IgD-negative memory B cell (primary cell): Measurements from ENCODE around the gene MUC4. TPM values are rescaled to one million over a fixed set of nuclear protein-coding genes. Genes with fewer than 3 reads are reported as not detected.
"Not testable (repeated sequence)": the region's sequence is repeated elsewhere in the genome, so short reads cannot be mapped to it uniquely, and the experiment has no call there.

ENCODE experiments used
- H3K27ac Mint-ChIP-seq, 3 donors: one replicate each; pipeline ENCODE4 v1.8.0; 2020 to 2022; ENCODE audit warnings: mild to moderate bottlenecking in 3 of 3, mixed read lengths in 3 of 3, moderate library complexity in 1 of 3
- H3K27me3 Mint-ChIP-seq: one replicate; pipeline ENCODE4 v1.8.0; 2021; ENCODE audit warnings: mixed read lengths
- H3K36me3 Mint-ChIP-seq: one replicate; pipeline ENCODE4 v1.8.0; 2020; ENCODE audit warnings: mild to moderate bottlenecking, mixed read lengths
- H3K4me1 Mint-ChIP-seq, 3 donors: one replicate each; pipeline ENCODE4 v1.8.0; 2020 to 2022; ENCODE audit warnings: mixed read lengths in 3 of 3, mild to moderate bottlenecking in 1 of 3
- H3K4me3 Mint-ChIP-seq, 4 donors: one replicate each; pipeline ENCODE4 v1.8.0; 2020 to 2022; ENCODE audit warnings: mild to moderate bottlenecking in 4 of 4, mixed read lengths in 4 of 4, moderate library complexity in 3 of 4
- H3K9me3 Mint-ChIP-seq, 3 donors: one replicate each; pipeline ENCODE4 v1.8.0; 2020 to 2021; ENCODE audit warnings: mixed read lengths in 3 of 3, mild to moderate bottlenecking in 1 of 3
- polyA plus RNA-seq: library from polyadenylated mRNA; unstranded; fragments of 300-500 nt; fragmentation: Illumina TruSeq; gene quantifications from one replicate; pipeline ENCODE4 v1.2.3, GENCODE V29; 2021

MUC4 gene
- polyA plus RNA-seq, 1 donor from 2014 or later = 0.01 TPM

DNA sequence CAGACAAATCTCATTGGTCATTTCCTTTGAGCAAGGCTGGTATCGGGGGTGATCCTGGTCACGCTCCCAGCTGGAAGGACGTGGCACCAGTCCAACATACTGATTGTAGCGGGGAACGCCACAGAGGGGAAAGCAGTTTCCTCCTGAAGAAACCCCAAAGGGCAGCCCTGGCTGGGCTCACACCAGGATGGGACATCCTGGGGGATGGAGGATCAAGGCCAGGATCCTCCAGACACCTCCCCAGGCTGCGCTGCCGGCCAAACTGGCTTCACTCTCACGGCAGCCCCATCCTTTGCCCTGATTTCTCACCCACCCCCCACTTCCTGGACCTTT lies 54.3 kb downstream of the MUC4 start:
- Mint-ChIP-seq H3K4me3 (no peak overlapping the region), H3K9me3 (no peaks in the 10 kb centered on the region), H3K36me3 (peaks cover 3% of the 10 kb centered on the region), H3K27ac (no peak overlapping the region), H3K4me1 (peaks cover 0 to 4% (median 0%) of the 10 kb centered on the region in 3 donors), H3K27me3 (peaks cover 36% of the 10 kb centered on the region)

DNA sequence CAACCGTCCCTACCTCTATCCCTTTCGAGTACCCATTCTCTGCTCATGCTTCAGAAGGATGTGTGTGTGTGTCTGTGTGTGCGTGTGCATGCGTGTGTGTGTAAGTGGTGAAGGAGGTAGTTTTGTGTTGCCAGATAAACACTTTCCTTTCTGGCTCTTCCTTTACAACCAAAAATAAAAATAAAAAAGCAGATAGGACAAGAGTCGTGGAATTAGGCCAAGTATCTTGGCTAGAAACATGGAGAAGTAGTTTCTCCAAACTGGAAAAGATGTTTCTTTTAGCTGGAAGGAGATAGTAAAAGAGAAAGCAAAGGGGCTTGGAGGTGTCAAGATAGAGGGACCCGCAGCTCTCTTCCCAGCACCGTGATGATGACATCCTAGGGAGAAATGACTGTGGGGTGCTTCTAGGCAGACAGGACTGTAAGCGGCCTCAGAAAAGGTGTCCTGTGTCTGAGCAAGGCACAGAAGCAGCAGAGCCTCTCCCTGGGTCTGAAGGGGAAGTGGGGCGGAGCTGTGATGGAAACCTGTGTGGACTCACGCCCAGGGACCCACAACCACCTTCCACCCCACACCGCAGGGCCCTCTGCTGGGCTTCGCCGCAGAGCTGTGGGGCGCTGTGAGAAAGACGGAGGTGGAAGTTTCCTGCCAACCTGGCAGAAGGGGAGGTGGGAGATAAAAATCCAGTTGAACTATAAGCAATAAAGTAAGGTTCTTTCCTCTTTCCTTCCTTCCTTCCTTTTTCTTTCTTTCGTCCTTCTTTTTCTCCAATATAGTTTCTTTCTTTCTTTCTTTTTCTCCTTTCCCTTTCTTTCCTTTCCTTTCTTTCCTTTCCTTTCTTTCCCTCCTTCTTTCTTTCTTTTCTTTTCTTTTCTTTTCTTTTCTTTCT lies 55.7 kb downstream of the MUC4 start:
- Mint-ChIP-seq H3K27me3 (peaks cover 35% of the 10 kb centered on the region), H3K4me1 (peaks cover 0 to 4% (median 0%) of the 10 kb centered on the region in 3 donors), H3K9me3 (no peaks in the 10 kb centered on the region), H3K36me3 (peaks cover 3% of the 10 kb centered on the region), H3K27ac (no peak overlapping the region), H3K4me3 (no peak overlapping the region)

DNA sequence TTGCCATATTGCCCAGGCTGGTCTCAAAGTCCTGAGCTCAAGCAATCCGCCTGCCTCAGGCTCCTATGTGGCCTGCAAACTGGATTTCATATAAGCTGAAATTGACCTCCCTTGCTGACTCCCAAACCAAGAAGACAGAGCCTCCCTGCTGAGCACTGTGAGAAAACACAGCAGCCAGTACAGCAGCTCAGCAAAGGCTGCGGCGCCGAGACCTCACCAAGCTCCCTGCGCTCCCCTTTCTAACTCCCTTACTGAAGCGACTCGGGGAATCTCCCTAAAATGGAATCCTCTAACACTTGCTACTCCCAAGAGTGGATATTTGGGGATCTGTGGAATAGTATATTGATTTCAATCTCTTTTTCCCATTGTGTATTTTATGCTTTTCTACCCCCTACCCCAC lies 56.3 kb downstream of the MUC4 start:
- peaks cover 29% of the 10 kb centered on the region for H3K27me3 Mint-ChIP-seq
- no peak overlapping the region for H3K4me3 Mint-ChIP-seq
- H3K27ac Mint-ChIP-seq = peak overlapping the region in 1 of 3 donors; percentile 69
- H3K9me3 Mint-ChIP-seq = no peaks in the 10 kb centered on the region
- H3K4me1 Mint-ChIP-seq = peaks cover 0 to 4% (median 0%) of the 10 kb centered on the region in 3 donors
- peaks cover 3% of the 10 kb centered on the region for H3K36me3 Mint-ChIP-seq

DNA sequence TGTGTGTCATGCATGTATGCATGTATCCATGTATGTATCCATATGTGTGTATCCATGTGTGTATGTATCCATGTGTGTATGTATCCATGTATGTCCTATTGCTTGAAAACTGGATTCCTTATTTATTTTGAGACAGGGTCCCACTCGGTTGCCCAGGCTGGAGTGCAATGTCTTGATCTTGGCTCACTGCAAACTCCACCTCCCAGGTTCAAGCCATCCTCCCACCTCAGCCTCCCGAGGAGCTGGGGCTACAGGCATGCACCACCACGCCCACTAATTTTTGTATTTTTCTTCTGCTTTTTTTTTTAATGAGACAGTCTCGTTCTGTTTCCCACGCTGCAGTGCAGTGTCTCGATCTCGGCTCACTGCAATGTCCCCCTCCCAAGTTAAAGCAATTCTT lies 56.8 kb downstream of the MUC4 start:
- H3K9me3 Mint-ChIP-seq = no peaks in the 10 kb centered on the region
- no peak overlapping the region for H3K4me3 Mint-ChIP-seq
- H3K4me1 Mint-ChIP-seq = peaks cover 0 to 1% (median 0%) of the 10 kb centered on the region in 3 donors
- H3K27me3 Mint-ChIP-seq = peaks cover 26% of the 10 kb centered on the region
- peak overlapping the region in 1 of 3 donors; percentile 69 for H3K27ac Mint-ChIP-seq
- H3K36me3 Mint-ChIP-seq = peaks cover 3% of the 10 kb centered on the region

DNA sequence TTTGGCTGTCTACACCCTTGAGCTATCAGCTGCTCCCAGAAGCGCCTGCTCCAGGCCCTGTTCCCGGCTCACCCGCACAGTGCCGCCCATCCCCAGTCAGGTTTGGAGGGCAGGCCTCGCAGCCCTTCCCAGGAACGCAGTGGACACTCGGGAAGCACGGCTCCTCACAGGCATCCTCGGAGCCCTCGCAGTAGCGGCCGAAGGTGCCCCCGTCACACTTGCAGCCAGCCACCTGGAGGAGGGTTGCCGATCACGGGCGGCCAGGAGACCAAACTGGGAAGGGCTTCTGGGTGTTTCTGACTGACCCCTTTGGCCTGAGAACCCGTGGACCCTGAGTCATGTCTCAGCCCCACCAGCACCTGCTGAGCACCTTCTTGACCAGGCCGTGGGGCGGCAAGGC lies 57.6 kb downstream of the MUC4 start:
- H3K36me3 Mint-ChIP-seq = peaks cover 3% of the 10 kb centered on the region
- H3K4me1 Mint-ChIP-seq = peaks cover 0 to 1% (median 0%) of the 10 kb centered on the region in 3 donors
- no peak overlapping the region for H3K27ac Mint-ChIP-seq
- H3K27me3 Mint-ChIP-seq = peaks cover 19% of the 10 kb centered on the region
- no peak overlapping the region for H3K4me3 Mint-ChIP-seq
- H3K9me3 Mint-ChIP-seq = no peaks in the 10 kb centered on the region

DNA sequence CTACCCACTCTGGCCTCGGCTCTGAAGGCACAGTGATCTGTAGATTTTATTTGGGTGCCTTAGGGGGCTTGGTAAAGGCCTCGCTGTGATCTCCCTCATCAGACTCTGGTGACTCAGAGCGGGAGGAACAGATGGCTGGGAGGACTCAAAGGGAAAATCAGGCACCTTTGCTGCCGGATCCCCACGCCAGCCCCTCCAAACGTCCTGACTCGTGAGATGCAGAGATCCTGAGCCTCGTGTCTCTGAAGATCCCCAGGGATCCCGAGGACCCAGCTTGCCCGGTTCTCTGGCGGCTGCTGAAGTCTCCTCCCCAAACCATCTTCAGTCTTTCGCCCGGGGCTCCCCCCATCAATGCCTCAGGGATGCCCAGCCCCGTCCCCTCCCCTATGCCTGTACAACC lies 58.1 kb downstream of the MUC4 start:
- peaks cover 0 to 2% (median 1%) of the 10 kb centered on the region in 3 donors for H3K4me1 Mint-ChIP-seq

DNA sequence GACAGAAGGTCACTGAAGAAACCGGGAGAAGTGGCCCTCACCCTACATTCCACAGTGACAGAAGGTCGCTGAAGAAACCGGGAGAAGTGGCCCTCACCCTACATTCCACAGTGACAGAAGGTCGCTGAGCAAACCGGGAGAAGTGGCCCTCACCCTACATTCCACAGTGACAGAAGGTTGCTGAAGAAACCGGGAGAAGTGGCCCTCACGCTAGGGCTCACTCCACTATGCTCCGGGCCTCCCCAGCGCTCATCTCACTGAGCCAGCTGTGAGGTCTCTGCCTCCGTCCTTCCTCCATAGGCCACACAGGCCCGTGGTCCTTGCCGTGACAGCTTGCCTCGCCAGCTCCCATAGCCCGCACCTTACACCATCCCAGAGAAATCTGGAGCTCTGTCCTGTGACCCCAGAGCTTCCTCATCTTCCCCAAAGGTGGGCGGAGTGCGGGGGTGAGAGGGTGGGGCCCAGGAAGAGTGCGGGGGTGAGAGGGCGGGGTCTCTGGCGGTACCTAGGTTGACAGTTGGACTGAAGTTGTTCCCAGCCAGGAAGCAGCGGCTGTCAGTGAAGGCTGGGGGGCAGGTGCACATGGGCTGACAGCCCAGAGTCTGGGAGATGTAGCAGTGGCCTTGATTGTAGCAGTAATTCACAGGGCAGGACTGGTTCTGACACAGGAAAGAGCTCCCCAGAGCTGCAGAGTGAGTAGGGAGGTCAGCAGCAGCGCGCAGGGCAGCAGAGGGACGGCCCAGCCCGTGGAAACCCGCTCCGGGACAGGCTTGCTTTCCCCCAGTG lies 59.0 kb downstream of the MUC4 start:
- Mint-ChIP-seq H3K4me3 (no peak overlapping the region), H3K36me3 (peaks cover 3% of the 10 kb centered on the region), H3K27me3 (peaks cover 13% of the 10 kb centered on the region), H3K4me1 (peaks cover 0 to 4% (median 1%) of the 10 kb centered on the region in 3 donors), H3K27ac (no peak overlapping the region), H3K9me3 (no peaks in the 10 kb centered on the region)

More for the DNA sequence above, 58.1 kb downstream of the MUC4 start:
- H3K27ac Mint-ChIP-seq = no peak overlapping the region
- H3K4me3 Mint-ChIP-seq = no peak overlapping the region
- peaks cover 17% of the 10 kb centered on the region for H3K27me3 Mint-ChIP-seq
- H3K36me3 Mint-ChIP-seq = peaks cover 3% of the 10 kb centered on the region
- no peaks in the 10 kb centered on the region for H3K9me3 Mint-ChIP-seq

DNA sequence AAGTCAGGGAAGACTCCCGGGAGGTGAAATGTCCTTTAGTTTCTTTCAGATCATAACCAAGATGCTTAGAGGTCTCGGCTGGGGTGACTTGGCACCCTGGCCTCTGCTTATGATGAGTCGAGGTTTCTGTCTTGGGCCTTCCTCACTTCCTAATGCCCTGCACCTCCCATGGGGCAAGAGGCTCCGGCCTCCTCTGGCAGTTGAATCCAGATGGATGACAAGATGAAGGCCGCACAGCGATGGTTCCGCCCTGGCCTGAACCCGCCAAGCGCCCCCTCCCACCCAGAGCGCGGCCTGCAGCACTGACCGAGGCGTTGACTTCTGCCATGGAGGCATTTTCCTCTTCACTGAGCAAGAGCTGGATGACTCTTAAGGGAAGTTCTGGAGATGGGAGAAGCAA lies 59.7 kb downstream of the MUC4 start:
- Mint-ChIP-seq H3K4me1 (peaks cover 0 to 4% (median 1%) of the 10 kb centered on the region in 3 donors), H3K9me3 (no peaks in the 10 kb centered on the region), H3K27ac (no peak overlapping the region), H3K36me3 (peaks cover 3% of the 10 kb centered on the region), H3K4me3 (no peak overlapping the region), H3K27me3 (peaks cover 11% of the 10 kb centered on the region)

DNA sequence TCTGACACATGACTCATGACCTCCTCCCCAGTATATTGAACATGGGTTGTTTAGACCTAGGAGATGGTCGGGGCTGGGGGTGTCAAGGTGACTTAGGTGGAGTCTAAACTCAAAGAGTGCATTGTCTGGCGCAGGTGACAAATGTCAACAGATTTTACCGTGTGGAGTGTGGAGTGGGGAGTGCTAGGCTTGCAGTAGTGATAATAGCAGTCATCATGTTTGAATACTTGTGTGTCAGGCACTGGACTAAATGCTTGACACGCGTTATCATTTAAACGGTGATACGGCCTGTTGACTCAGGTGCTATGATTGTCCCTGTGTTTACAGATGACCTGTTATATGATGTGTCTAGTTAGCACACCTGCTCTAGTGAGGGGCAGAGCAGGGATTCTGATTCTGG lies 60.2 kb downstream of the MUC4 start:
- H3K4me3 Mint-ChIP-seq = no peak overlapping the region
- H3K36me3 Mint-ChIP-seq = peaks cover 3% of the 10 kb centered on the region
- H3K27ac Mint-ChIP-seq = no peak overlapping the region
- H3K9me3 Mint-ChIP-seq = no peaks in the 10 kb centered on the region
- peaks cover 0 to 8% (median 1%) of the 10 kb centered on the region in 3 donors for H3K4me1 Mint-ChIP-seq
- H3K27me3 Mint-ChIP-seq = peaks cover 11% of the 10 kb centered on the region

DNA sequence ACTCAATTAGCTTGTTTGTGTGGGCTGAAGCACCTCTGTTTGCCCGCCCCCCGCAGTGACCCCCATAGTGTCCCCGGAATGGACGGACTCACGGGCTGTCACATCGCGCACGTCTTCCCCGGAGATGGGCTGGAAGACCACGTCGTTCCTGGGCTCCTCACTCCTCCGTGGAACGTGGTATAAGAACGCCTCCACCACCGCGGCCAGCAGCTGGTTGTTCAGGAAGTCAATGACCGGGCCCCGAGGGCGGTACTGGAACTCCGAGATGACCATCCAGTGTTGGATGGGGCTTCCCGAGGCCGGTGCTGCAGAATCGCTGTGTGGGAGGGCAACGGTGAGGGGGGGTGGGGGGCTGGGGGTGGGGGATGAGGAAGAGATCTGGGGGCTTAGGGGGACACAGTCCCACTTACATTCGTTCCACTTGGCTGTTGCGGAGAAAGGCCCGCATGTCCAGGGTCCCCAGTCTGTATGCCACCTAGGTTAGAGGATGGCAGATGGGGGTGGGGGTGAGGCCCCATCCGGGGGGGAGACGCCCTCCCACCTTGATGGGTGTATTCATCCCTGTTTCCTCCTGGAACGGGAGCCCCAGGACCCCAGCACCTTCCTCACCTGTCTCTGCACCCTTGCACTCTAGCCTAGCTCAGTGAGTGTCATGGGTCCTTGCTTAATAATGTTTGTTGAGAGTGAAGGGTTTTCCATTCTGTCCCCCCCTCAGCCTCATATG lies 60.8 kb downstream of the MUC4 start:
- H3K27me3 Mint-ChIP-seq = peaks cover 12% of the 10 kb centered on the region
- no peak overlapping the region for H3K27ac Mint-ChIP-seq
- H3K9me3 Mint-ChIP-seq = no peaks in the 10 kb centered on the region
- peaks cover 3% of the 10 kb centered on the region for H3K36me3 Mint-ChIP-seq
- peaks cover 0 to 8% (median 1%) of the 10 kb centered on the region in 3 donors for H3K4me1 Mint-ChIP-seq
- H3K4me3 Mint-ChIP-seq = no peak overlapping the region

DNA sequence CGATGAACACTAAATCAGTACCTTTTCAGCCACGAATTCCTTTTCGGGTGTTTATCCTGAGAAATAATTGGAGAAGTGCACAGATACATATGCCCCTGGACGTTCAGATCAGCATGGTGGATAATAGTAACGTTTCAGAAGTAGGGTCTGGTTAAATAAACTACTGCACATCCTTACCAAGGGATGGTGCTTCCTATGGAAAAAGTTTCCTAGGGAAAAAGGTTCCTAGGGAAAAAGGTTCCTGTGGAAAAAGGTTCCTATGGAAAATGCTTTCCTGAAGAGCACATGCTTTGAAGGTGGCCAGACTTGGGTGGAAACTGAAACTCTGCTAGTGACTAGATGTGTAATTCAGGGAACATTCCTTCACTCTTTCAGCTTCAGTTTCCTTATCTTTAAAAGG lies 62.6 kb downstream of the MUC4 start:
- Mint-ChIP-seq H3K4me3 (peak overlapping the region in 1 of 4 donors; percentile 51), H3K27ac (peak overlapping the region in 1 of 3 donors; percentile 65)
- H3K9me3 Mint-ChIP-seq, H3K36me3 Mint-ChIP-seq, H3K27me3 Mint-ChIP-seq, H3K4me1 Mint-ChIP-seq: not testable (repeated sequence)

DNA sequence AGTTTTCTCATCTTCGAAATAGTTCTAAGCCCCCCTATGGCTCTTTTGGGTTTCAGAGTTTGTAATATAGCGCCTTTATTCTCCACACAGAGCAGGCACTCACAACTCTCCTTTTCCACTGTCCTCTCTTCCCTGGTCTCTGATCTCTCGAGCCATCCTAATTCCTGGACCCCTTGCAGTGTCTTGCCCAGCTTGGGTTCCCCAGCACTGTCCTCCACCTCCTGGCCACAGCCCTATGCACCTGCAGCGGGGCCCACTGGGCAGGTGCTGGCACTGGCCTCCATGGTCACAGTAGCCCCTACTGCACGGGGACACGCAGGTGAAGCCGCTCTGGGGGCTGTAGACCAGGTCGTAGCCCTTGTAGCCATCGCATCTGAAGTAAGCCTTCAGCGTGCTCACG lies 63.1 kb downstream of the MUC4 start:
- Mint-ChIP-seq H3K27ac (peak overlapping the region in 2 of 3 donors; percentile 65 to 84), H3K9me3 (peaks cover 0 to 1% (median 0%) of the 10 kb centered on the region in 3 donors), H3K4me3 (peak overlapping the region in 2 of 4 donors; percentile 39 to 51), H3K4me1 (peaks cover 0 to 8% (median 1%) of the 10 kb centered on the region in 3 donors), H3K36me3 (peaks cover 2% of the 10 kb centered on the region), H3K27me3 (peaks cover 9% of the 10 kb centered on the region)

DNA sequence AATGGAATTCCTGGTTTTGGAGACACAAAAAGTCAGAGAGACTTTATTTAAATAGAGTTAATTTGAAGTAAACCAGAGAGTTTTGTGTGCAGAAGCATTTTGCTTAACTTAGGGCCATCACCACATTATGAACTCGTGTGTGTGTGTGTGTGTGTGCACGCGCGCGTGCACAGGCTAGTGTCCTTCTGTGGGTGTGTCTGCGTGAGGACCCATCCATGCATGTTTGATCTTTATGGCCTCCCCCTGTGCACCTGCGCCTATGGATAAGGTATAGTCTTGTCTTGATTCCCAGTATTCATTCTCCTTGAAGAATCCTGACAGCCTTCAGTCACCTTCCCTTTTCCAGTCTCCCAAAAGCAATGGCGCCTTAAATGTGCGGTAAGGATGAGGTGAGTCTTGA lies 65.0 kb downstream of the MUC4 start:
- H3K27ac Mint-ChIP-seq = peak overlapping the region in 1 of 3 donors; percentile 85
- H3K4me3 Mint-ChIP-seq = peak overlapping the region in 2 of 4 donors; percentile 55 to 63
- H3K9me3 Mint-ChIP-seq = peaks cover 0 to 1% (median 0%) of the 10 kb centered on the region in 3 donors
- peaks cover 9% of the 10 kb centered on the region for H3K27me3 Mint-ChIP-seq
- peaks cover 0 to 8% (median 0%) of the 10 kb centered on the region in 3 donors for H3K4me1 Mint-ChIP-seq
- H3K36me3 Mint-ChIP-seq = peaks cover 2% of the 10 kb centered on the region

DNA sequence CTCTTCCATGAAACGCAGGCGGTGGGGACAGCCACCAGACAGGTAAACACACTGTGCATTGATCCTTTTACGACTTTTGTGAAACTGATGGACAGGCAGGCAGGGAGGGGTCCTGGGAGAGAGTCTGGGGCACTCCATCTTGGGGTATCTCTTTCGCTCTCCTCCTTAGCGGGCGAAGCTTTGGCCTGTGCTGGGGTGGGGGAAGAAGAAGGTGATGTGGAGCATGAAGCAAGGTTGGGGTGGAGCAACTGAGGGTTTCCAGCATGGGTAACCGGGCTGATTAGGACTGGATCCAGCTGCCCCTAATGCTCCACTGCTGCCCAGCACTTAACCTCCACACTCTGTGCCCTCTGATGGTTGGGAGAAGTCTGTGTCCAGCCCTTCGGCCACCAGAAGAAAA lies 65.4 kb downstream of the MUC4 start:
- Mint-ChIP-seq H3K9me3 (peaks cover 0 to 1% (median 0%) of the 10 kb centered on the region in 3 donors), H3K27me3 (peaks cover 9% of the 10 kb centered on the region), H3K4me1 (peaks cover 0 to 8% (median 0%) of the 10 kb centered on the region in 3 donors), H3K36me3 (peaks cover 2% of the 10 kb centered on the region), H3K27ac (peak overlapping the region in 1 of 3 donors; percentile 25), H3K4me3 (peak overlapping the region in 1 of 4 donors; percentile 75)

DNA sequence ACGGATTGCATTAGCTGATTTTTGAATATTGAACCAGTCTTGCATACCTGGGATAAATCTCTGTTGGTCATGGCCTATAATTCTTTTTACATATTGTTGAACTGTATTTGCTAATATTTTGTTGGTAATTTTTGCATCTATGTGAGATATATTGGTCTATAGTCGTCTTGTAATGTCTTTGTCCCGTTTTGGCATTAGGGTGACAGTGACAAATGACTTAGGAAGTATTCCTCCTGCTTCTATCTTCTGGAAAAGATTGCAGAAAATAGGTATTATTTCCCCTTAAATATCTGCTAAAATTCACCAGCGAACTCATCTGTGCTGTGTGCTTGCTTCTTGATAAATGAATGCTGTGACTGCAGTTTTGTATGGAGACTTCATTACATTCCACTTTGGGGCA lies 67.3 kb downstream of the MUC4 start:
- Mint-ChIP-seq H3K4me1 (peaks cover 0 to 8% (median 2%) of the 10 kb centered on the region in 3 donors), H3K9me3 (peaks cover 0 to 1% (median 0%) of the 10 kb centered on the region in 3 donors), H3K4me3 (no peak overlapping the region), H3K36me3 (peaks cover 2% of the 10 kb centered on the region), H3K27ac (no peak overlapping the region), H3K27me3 (peaks cover 9% of the 10 kb centered on the region)
